GM18505 (cell line): ENCODE results near the gene TMPRSS11F.
"Not testable (repeated sequence)": the region's sequence is repeated elsewhere in the genome, so short reads cannot be mapped to it uniquely, and the experiment has no call there.

Experiments used
- ATAC-seq: cut with Tn5 transposase; IDR thresholded peaks from one replicate; pipeline ENCODE4 v1.9.1; 2021; ENCODE audit not compliant: unreplicated experiment
- POLR2A ChIP-seq: IDR thresholded peaks from 4 replicates; pipeline ENCODE4 v1.6.1; 2011; ENCODE audit warnings: borderline replicate concordance; ENCODE audit not compliant: insufficient read depth, insufficient read length; ENCODE audit errors: extremely low read depth

TMPRSS11F gene

DNA sequence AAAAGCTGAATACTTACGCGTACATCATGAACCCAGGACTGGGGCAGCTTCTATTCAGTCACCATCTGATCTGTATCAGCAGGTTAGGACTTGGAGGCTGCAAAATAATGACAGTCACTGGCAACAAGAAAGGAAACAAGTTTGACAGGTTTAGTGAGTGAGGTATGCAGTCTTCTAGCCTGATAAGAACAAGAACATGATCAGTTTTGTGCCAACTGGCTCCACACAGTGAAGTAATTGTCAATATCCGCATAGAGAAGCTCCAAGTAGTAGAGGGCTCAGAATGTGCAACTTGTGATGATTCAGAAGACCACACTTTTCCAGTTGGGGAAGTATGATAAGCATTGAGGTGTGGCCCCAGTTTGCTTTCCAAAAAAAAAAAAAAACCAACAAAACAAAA, at the start of gene TMPRSS11F:
Gene TMPRSS11F (minus strand): TSS at position 77 of the 400 bp plus-strand sequence. CDS start 49 bp downstream, at position 28.
- no peak for ATAC-seq
- TF ChIP-seq POLR2A: no peak

GRCh38 chr4:68176904-68177303, 47.2 kb upstream of the TMPRSS11F start:
- no peak for TF ChIP-seq POLR2A
- ATAC-seq: no peak

DNA sequence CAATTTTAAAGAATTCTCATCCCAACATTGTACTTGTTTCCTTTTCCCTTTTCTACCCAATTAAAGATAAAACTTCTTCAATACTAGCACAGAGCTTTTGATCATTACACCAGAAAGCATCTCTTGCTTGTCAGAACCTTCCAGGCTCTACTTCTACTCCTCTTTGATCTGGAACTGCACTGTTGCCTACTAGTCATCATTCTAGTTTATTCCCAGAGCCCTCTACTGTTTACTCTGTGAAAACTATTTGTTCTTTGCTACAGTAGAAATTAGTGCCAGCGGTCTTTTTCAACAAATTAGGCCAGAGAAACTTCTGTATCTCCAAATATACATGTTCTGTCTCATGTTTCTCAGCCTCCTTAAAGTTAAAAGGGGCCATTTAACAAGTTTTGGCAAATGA, 46.8 kb upstream of the TMPRSS11F start:
- TF ChIP-seq POLR2A: no peak
- no peak for ATAC-seq

DNA sequence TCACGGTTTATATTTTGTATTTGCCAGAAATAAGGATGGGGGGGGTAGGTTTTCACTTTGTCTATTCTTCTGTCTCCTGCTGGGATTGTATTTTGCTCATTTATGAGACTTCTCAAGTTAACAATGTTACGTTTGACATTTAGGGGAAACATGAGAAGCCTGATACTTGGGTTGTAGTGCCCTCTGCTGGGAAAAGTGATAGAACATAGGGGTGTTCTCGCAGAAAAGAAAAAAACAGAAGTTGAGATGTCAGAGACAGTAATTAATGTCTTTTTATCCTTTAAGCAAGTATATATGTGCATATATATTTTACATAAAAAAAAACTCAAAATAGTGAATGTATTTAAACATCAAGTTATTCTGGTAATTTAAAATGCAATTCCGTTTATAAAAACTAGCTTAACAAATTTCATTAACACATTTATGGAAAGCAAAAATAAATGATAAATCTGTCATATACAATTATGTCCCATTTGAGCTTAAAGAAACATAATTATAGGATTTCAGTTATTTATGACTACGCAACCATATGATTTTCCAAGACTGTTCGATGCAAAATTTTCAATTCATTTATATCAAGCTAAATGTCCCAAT, 46.0 kb upstream of the TMPRSS11F start:
- ATAC-seq: peak; percentile 86

DNA sequence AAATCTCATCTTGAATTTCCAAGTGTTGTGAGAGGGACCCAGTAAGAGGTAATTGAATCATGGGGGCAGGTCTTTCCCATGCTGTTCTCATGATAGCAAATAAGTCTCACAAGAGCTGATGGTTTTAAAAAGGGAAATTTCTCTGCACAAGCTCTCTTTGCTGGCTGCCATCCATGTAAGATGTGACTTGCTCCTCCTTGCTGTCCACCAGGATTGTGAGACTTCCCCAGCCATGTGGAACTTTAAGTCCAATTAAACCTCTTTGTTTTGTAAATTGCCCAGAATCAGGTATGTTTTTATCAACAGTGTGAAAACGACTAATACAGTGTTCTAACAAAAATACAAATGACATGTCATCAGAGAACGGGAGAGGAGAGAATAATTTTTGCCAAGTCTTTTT, 44.7 kb upstream of the TMPRSS11F start:
- not testable (repeated sequence) for ATAC-seq

More for the DNA sequence above, 46.0 kb upstream of the TMPRSS11F start:
- TF ChIP-seq POLR2A: no peak

DNA sequence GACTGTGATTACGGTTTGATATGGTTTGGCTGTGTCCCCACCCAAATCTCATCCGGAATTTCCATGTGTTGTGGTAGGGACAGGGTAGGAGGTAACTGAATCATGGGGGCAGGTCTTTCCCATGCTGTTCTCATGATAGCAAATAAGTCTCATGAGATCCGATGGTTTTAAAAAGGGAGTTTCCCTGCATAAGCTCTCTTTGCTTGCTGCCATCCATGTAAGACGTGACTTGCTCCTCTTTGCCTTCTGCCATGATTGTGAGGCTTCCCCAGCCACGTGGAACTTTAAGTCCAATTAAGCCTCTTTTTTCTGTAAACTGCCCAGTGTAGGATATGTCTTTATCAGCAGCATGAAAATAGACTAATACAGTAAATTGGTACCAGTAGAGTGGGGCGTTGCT, 42.5 kb upstream of the TMPRSS11F start:
- not testable (repeated sequence) for ATAC-seq

GRCh38 chr4:68167706-68168105, 38.0 kb upstream of the TMPRSS11F start:
- no peak for TF ChIP-seq POLR2A
- no peak for ATAC-seq

DNA sequence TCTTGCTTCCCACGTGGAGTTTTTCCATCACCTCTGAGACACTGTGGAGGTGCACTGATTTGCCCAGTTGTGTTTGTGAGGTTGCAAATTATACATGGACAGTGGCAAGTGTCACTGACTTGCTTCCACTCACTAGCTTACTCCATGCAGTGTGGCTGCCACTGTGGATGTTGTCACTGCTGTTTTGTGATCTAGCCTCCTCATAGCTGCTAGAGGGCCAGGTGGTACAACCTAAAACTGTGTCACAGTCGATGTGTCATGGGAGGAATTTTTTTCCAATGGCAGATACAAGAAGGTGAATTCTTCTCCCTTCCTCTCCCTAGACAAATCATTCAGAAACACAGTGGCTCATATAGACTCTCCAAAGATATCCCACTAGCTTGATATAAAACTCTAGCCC, 37.5 kb upstream of the TMPRSS11F start:
- no peak for ATAC-seq

DNA sequence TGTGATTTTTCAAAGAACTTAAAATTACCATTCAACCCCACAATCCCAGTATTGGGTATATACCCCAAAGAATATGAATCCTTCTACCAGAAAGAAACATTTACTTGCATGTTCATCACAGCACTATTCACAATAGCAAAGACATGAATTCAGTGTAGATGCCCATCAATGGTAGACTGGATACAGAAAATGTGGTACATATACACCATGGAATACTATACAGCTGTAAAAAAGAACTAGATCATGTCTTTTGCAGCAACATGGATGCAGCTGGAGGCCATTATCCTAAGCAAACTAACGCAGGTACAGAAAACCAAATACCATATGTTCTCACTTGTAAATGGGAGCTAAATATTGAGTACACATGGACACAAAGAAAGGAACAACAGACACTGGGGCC, 34.1 kb upstream of the TMPRSS11F start:
- ATAC-seq: no peak
- no peak for TF ChIP-seq POLR2A

More for the DNA sequence above, 37.5 kb upstream of the TMPRSS11F start:
- no peak for TF ChIP-seq POLR2A

DNA sequence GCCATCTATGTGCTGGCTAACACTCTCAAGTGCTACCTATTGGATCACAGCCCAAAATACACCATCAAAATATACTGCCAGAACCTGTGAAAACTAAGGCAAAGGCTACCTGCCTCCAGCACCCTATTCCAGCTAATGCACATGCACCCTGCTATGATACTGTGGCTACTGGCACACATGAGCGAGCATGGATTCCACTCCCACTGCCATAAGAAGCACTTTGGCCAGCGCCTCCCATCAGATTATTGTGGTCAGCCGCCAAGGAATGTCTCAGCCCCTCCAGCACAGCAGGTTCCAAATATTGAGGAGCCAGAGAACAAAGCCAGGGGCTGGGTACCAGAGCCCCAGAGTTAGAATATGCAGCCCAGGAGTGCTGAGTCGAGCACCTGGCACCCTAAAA, 32.5 kb upstream of the TMPRSS11F start:
- no peak for TF ChIP-seq POLR2A

DNA sequence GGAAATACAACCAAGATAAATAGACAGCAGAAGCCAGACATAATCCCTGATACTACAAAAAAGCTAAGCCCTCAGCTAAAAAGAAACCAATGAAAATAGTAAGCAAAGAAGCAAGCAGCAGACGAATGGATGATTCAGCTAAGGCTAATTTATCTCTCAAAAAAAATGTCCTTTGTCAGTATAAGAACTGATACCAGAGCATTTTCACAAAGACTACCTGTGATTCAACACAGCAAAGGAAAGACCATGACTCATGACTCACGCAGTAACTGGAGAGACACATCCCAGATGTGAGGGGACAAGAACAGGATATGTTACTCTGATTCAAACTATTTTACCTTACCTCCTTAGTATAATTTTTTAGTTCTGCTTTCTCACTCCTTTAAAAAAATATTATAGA, 22.7 kb upstream of the TMPRSS11F start:
- no peak for TF ChIP-seq POLR2A
- ATAC-seq: no peak

More for the DNA sequence above, 32.5 kb upstream of the TMPRSS11F start:
- ATAC-seq: no peak

DNA sequence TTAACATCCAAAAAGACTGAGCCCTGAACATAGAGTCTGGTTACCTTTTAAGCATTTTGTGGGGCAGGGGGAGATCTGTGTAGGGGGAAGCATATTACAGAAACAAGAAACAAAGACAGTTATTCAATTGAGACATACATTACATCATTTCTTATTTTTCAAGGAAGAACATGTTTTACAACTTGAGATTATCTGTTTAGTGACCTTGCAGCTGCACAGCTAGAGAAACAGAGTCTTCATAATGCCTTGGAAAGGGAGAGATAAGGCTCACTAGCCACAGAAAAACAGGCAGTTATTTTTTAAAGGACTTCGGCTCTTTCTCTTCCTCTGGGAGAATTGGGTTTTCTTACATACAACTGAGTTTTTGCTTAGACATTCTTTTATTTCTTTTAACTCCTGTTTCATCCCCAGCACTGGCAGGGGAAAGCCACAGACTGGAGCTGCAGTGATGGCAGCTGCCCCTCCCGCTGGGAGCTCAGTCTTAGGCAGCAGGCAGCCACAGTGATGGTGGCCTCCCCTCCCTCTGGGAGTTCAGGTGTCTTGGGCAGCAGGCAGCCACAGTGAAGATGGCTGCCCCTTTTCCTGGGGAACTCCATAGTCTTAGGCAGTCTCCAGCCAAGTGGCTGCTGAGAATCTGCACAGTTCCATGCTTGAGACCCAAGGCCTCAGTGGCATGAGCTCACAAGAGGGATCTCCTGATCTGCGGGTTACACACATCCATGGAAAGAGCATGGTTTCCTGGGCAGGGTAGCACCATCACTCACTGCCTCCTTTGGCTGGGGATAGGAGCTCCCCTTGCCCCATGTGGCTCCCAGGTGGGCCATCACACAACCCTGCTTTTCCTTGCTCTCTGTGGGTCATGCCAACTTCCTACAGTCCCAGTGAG, 19.4 kb upstream of the TMPRSS11F start:
- no peak for ATAC-seq
- TF ChIP-seq POLR2A: no peak

GRCh38 chr4:68147079-68147478, 17.4 kb upstream of the TMPRSS11F start:
- no peak for ATAC-seq
- no peak for TF ChIP-seq POLR2A

DNA sequence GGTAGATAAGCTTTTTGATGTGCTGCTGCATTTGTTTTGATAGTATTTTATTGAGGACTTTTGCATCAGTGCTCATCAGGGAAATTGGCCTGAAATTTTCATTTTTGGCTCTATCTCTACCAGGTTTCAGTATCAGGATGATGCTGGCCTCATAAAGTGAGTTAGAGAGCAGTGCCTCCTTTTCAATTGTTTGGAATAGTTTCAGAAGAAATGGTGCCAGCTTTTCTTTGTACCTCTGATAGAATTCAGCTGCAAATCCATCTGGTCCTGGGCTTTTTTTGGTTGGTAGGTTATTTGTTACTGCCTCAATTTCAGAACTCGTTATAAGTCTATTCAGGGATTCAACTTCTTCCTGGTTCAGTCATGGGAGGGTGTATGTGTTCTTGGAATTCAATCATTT, 15.6 kb upstream of the TMPRSS11F start:
- ATAC-seq: no peak
- no peak for TF ChIP-seq POLR2A
